ENCODE results near the gene MUL1. TPM values are rescaled to one million over a fixed set of nuclear protein-coding genes. Genes with fewer than 3 reads are reported as not detected.
A peak's percentile ranks its signal among the peaks of the same experiment; 100 is the strongest.

The MUL1 gene
- total RNA-seq, 1 donor from 2014 or later = 45.0 TPM

DNA sequence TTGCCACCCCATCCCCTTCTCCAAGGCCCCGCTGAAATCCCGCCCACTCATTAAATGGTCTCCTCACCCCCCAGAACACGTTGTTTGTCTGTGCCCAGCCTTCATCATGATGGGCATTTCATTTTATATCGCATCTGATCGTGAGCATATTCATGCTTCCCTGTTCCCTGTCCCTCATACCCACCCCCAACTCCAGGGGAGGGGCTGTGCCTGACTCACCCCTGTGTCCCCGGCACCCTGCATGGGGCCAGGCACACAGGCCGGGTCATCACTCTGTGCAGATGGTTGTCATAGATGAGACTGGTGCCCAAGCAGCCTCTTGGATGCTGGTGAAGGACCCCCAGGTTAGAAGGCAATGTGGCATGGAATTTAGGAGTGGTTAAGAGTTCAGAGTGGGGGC lies 33.0 kb downstream of the MUL1 start:
- DNase-seq = no peak
- Histone ChIP-seq H3K27me3 (ENCODE audit: low read depth) (peaks cover 76% of the 10 kb centered on the region), H3K36me3 (no peaks in the 10 kb centered on the region), H3K9me3 (replicated peaks) (no peaks in the 10 kb centered on the region), H3K4me1 (peaks cover 24% of the 10 kb centered on the region), H3K4me3 (no peak overlapping the region), H3K27ac (replicated peaks) (no peak overlapping the region)
- TF ChIP-seq, protein P1, sequence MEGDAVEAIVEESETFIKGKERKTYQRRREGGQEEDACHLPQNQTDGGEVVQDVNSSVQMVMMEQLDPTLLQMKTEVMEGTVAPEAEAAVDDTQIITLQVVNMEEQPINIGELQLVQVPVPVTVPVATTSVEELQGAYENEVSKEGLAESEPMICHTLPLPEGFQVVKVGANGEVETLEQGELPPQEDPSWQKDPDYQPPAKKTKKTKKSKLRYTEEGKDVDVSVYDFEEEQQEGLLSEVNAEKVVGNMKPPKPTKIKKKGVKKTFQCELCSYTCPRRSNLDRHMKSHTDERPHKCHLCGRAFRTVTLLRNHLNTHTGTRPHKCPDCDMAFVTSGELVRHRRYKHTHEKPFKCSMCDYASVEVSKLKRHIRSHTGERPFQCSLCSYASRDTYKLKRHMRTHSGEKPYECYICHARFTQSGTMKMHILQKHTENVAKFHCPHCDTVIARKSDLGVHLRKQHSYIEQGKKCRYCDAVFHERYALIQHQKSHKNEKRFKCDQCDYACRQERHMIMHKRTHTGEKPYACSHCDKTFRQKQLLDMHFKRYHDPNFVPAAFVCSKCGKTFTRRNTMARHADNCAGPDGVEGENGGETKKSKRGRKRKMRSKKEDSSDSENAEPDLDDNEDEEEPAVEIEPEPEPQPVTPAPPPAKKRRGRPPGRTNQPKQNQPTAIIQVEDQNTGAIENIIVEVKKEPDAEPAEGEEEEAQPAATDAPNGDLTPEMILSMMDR (IDR thresholded peaks at IDR 0.05; ENCODE audit: borderline replicate concordance) = no peak
- intact Hi-C loops (cut with micrococcal nuclease) = no loop called here

DNA sequence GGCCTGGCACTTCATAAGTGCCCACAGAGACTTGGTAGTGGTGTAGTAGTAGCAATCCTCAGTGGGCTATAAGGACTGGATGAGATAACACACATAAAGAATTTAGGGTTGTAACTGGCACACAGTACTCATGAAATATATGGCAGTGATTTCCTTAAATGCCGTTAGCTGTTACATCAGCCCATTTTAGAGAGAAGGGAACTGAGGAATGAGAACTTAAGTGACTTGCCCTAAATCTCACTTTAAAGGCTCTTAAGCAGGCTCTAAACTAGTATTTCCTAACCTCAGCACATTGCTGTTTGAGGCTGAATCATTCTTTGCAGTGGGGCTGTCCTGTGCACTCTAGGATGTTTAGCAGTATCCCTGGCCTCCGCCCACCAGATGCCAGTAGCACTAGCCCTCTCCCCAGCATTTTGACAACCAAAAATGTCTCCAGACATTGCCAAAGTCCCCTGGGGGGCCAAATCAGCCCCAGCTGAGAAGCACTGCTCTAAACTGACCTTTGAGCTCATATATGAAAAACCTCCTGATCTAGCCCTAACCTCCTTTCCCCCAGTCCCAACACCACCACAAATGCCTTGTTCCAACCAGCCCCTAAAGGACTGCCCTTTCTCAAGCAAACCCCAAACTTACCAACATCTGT lies 33.5 kb downstream of the MUL1 start:
- Histone ChIP-seq H3K9me3 (replicated peaks) (no peaks in the 10 kb centered on the region), H3K36me3 (no peaks in the 10 kb centered on the region), H3K4me1 (peaks cover 24% of the 10 kb centered on the region), H3K4me3 (no peak overlapping the region), H3K27me3 (ENCODE audit: low read depth) (peaks cover 71% of the 10 kb centered on the region), H3K27ac (replicated peaks) (no peak overlapping the region)
- intact Hi-C loops (cut with micrococcal nuclease) = no loop called here
- DNase-seq = no peak
- TF ChIP-seq, protein P1 (IDR thresholded peaks at IDR 0.05; ENCODE audit: borderline replicate concordance) = no peak

DNA sequence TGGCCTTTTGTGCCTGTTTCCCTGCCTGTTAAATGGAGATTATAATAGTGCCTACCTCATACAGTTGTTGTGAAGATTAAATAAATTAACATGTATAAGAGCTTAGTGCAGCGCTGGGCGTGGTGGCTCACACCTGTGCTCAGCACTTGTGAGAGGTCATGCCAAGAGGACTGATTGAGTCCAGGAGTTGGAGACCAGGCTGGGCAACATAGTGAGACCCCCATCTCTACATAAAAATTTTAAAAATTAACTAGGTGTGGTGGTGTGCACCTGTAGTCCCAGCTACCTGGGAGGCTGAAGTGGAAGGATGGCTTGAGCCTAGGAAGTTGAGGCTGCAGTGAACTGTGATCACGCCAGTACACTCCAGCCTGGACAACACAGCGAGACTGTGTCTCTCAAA lies 34.1 kb downstream of the MUL1 start:
- Histone ChIP-seq H3K36me3 (no peaks in the 10 kb centered on the region), H3K9me3 (replicated peaks) (no peaks in the 10 kb centered on the region), H3K4me1 (peaks cover 24% of the 10 kb centered on the region), H3K4me3 (no peak overlapping the region), H3K27me3 (ENCODE audit: low read depth) (peaks cover 65% of the 10 kb centered on the region), H3K27ac (replicated peaks) (no peak overlapping the region)
- intact Hi-C loops (cut with micrococcal nuclease) = no loop called here
- TF ChIP-seq, protein P1 (IDR thresholded peaks at IDR 0.05; ENCODE audit: borderline replicate concordance) = no peak
- DNase-seq = no peak

DNA sequence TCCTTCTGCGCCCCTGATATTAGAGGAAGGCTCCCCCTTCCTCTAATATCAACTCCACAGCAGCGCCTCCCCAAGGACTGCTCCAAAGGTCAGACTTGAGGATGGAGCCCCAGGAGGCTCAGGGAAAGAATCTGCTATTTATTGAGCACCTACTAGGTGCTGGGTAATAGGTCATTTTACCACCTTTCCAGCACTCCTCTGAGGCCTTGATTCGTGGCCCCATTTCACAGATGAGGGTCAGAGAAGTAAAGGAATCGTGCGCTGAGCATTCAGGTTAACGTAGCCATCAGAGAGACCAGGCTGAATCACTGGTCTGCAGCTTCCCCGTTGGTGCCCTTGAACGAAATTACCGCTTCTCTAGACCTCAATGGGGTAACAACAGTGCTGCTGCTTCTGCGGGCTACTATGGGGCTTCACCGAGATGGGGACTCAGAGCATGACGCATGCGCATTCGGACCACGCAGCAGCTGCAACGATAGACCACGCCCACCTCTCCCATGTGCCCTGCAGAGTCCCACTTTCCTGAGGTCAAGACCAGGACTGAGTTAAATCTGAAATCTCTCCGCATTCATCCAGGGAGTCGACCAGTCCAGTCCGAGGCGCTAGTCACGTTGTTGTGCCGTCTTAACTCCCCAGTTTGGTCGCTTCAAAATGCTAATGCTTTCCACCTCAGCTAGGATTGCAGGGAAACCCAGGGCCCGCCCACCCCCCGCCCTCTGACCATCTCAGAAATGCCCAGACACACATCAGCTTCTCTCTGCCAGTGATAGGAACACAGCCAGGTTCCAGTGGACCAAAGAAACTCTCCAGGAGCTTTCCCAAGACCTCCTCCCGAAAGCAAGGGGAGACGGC lies 34.9 kb downstream of the MUL1 start:
- DNase-seq = peak; percentile 70
- Histone ChIP-seq H3K9me3 (replicated peaks) (no peaks in the 10 kb centered on the region), H3K36me3 (no peaks in the 10 kb centered on the region), H3K27ac (replicated peaks) (no peak overlapping the region), H3K4me1 (peaks cover 24% of the 10 kb centered on the region), H3K4me3 (no peak overlapping the region), H3K27me3 (ENCODE audit: low read depth) (peaks cover 64% of the 10 kb centered on the region)
- intact Hi-C loops (cut with micrococcal nuclease) = no loop called here
- TF ChIP-seq, protein P1 (IDR thresholded peaks at IDR 0.05; ENCODE audit: borderline replicate concordance) = no peak

DNA sequence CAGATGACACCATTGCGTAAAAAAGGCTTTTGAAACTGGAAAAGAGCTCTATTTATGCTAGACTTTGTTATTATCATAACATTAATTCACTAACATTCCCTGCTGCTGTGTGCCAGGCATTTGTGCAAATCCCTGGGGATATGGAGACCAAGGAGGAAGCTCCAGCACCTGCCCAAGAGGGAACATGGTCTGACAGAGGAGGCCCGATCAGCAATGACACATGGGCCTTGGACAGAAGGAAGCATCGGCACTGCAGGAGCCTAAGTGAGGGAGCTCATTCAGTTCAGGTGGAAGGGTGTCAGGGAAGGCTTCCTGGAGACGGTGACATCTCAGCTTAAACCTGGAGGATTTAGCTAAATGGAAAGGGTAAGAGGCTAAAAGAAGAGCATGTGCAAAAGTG lies 35.8 kb downstream of the MUL1 start:
- Histone ChIP-seq H3K9me3 (replicated peaks) (no peaks in the 10 kb centered on the region), H3K36me3 (no peaks in the 10 kb centered on the region), H3K27ac (replicated peaks) (no peak overlapping the region), H3K4me3 (no peak overlapping the region), H3K27me3 (ENCODE audit: low read depth) (peaks cover 64% of the 10 kb centered on the region), H3K4me1 (peaks cover 19% of the 10 kb centered on the region)
- TF ChIP-seq, protein P1 (IDR thresholded peaks at IDR 0.05; ENCODE audit: borderline replicate concordance) = no peak
- no peak for DNase-seq
- intact Hi-C loops (cut with micrococcal nuclease) = no loop called here

Measured in left ventricle myocardium inferior (tissue), 1 donor.